PC-3 (cell line): ENCODE results near the gene SCGB1C2. TPM values are rescaled to one million over a fixed set of nuclear protein-coding genes. Genes with fewer than 3 reads are reported as not detected.

Experiments used
- ATAC-seq: fragments of 200-7000 bp; cut with Tn5 transposase; 2 replicates; pipeline ENCODE4 v1.9.1; 2020; ENCODE audit warnings: mild to moderate bottlenecking, moderate library complexity
- BruUV-seq: library from RNA; stranded (reverse); fragments of 400-500 nt; replicated peaks from 2 replicates; lab custom pipeline; 2021; lab: Mats Ljungman, UMichigan
- CTCF ChIA-PET: fragments of 300-600 bp; sonication (Branson Sonifier 250); formaldehyde crosslinking; loops from one replicate; lab custom pipeline; 2022; ENCODE audit warnings: antibody characterized with exemption; lab: Charles Lee
- POLR2A ChIA-PET: fragments of 300-600 bp; sonication (Branson Sonifier 250); formaldehyde crosslinking; loops from one replicate; lab custom pipeline; 2022; ENCODE audit warnings: antibody characterized with exemption; ENCODE audit not compliant: unreplicated experiment; lab: Charles Lee
- DNase-seq: peaks from one replicate; pipeline ENCODE4 v3.0.0-alpha.2; 2015
- H2AFZ ChIP-seq: fragments of 300-600 bp; sonication (generic); 2 replicates; pipeline ENCODE4 v1.6.0; 2016; ENCODE audit warnings: antibody characterized with exemption, low read length
- H3F3A ChIP-seq: fragments of 300-600 bp; sonication (generic); one replicate; pipeline ENCODE4 v1.6.0; 2017; ENCODE audit warnings: antibody characterized with exemption, low read length, control low read depth, mild to moderate bottlenecking; ENCODE audit not compliant: unreplicated experiment
- H3K27ac ChIP-seq: fragments of 300-600 bp; sonication (generic); 2 replicates; pipeline ENCODE4 v1.5.1; 2016; ENCODE audit warnings: mild to moderate bottlenecking, low read length
- H3K27me3 ChIP-seq: fragments of 300-600 bp; sonication (generic); 2 replicates; pipeline ENCODE4 v1.6.1; 2016; ENCODE audit warnings: low read length, mixed read lengths
- H3K36me3 ChIP-seq: fragments of 300-600 bp; sonication (generic); 2 replicates; pipeline ENCODE4 v1.6.1; 2016; ENCODE audit warnings: low read depth, mixed run types, low read length, mixed read lengths
- H3K4me1 ChIP-seq: fragments of 300-600 bp; sonication (generic); 2 replicates; pipeline ENCODE4 v1.5.1; 2016; ENCODE audit warnings: low read length; ENCODE audit not compliant: insufficient read depth
- H3K4me2 ChIP-seq: fragments of 300-600 bp; sonication (generic); 2 replicates; pipeline ENCODE4 v1.6.0; 2016; ENCODE audit warnings: low read length
- H3K4me3 ChIP-seq: fragments of 300-600 bp; sonication (generic); 2 replicates; pipeline ENCODE4 v1.5.1; 2016; ENCODE audit warnings: mild to moderate bottlenecking, low read length, mixed read lengths
- H3K79me2 ChIP-seq: fragments of 300-600 bp; sonication (generic); 2 replicates; pipeline ENCODE4 v1.6.1; 2017; ENCODE audit warnings: low read length, mixed read lengths
- H3K9ac ChIP-seq: fragments of 300-600 bp; sonication (generic); 2 replicates; pipeline ENCODE4 v1.6.0; 2016; ENCODE audit warnings: mild to moderate bottlenecking, low read length
- H3K9me2 ChIP-seq: fragments of 300-600 bp; sonication (generic); replicated peaks from 2 replicates; pipeline ENCODE4 v1.6.1; 2016; ENCODE audit warnings: mixed run types, low read length, mixed read lengths
- H3K9me3 ChIP-seq: fragments of 300-600 bp; sonication (generic); 2 replicates; pipeline ENCODE4 v1.6.1; 2016; ENCODE audit warnings: low read length, mixed read lengths
- H4K20me1 ChIP-seq: fragments of 300-600 bp; sonication (generic); 2 replicates; pipeline ENCODE4 v1.6.1; 2016; ENCODE audit warnings: low read length, mixed read lengths
- CTCF ChIP-seq: fragments of 300-600 bp; sonication (generic); conservative IDR thresholded peaks from 2 replicates; pipeline ENCODE4 v1.5.1; 2017; ENCODE audit warnings: antibody characterized with exemption, low read depth, mild to moderate bottlenecking, low read length
- EZH2 ChIP-seq: fragments of 300-600 bp; sonication (generic); IDR thresholded peaks from one replicate; pipeline ENCODE4 v1.6.1; 2017; ENCODE audit warnings: antibody characterized with exemption, mild to moderate bottlenecking, low read length; ENCODE audit not compliant: unreplicated experiment
- EZH2phosphoT487 ChIP-seq: fragments of 300-600 bp; sonication (generic); IDR thresholded peaks from 2 replicates; pipeline ENCODE4 v1.6.1; 2018; ENCODE audit warnings: mild to moderate bottlenecking, antibody characterized with exemption, low read length, borderline replicate concordance
- intact Hi-C: fragments of 100-400 bp; cut with micrococcal nuclease; formaldehyde crosslinking; loops from 2 replicates; pipeline ENCODE4 v1.9.0; 2023
- total RNA-seq: library from RNA; depleted of rRNA; stranded (reverse); fragments of >200 nt; gene quantifications from 2 replicates; pipeline ENCODE4 v1.2.3, GENCODE V29; 2014

SCGB1C2 gene
- total RNA-seq, 1 experiment from 2014 or later: not detected

GRCh38 chr17:144936-145670 is 7.7 kb downstream of the SCGB1C2 start:
- no peak for DNase-seq
- H3K27ac ChIP-seq: no peak overlapping the region
- H3K9ac ChIP-seq: no peak overlapping the region
- POLR2A ChIA-PET: no interaction called here
- TF ChIP-seq CTCF: no peak
- no peak for TF ChIP-seq EZH2
- TF ChIP-seq EZH2phosphoT487: no peak
- no peak overlapping the region for H2AFZ ChIP-seq
- H3K9me3 ChIP-seq: no peaks in the 10 kb centered on the region
- intact Hi-C loops: no loop called here
- H3K9me2 ChIP-seq: no peaks in the 10 kb centered on the region
- H3K4me2 ChIP-seq: no peak overlapping the region
- peaks cover 3% of the 10 kb centered on the region; the same call in 1 of the 2 replicates for H3K4me1 ChIP-seq
- no peaks in the 10 kb centered on the region for H3K36me3 ChIP-seq
- no peaks in the 10 kb centered on the region for H3K27me3 ChIP-seq
- H3K79me2 ChIP-seq: no peaks in the 10 kb centered on the region
- CTCF ChIA-PET: no interaction called here
- no TSS peak for BruUV-seq
- H3K4me3 ChIP-seq: no peak overlapping the region
- H3F3A ChIP-seq: no peaks in the 10 kb centered on the region
- H4K20me1 ChIP-seq: no peaks in the 10 kb centered on the region
- no peak for ATAC-seq

- POLR2A ChIA-PET: no interaction called here
- no peak for DNase-seq
- H3K9ac ChIP-seq: no peak overlapping the region
These were observed 8.5 kb downstream of the SCGB1C2 start for GRCh38 chr17:145671-146541.

More at GRCh38 chr17:145671-146541, 8.5 kb downstream of the SCGB1C2 start:
- Histone ChIP-seq H3K36me3 (no peaks in the 10 kb centered on the region), H3K4me3 (no peak overlapping the region), H3F3A (no peaks in the 10 kb centered on the region), H3K27me3 (no peaks in the 10 kb centered on the region), H3K9me2 (no peaks in the 10 kb centered on the region), H4K20me1 (no peaks in the 10 kb centered on the region), H3K79me2 (no peaks in the 10 kb centered on the region), H3K9me3 (no peaks in the 10 kb centered on the region), H2AFZ (no peak overlapping the region), H3K4me2 (no peak overlapping the region), H3K27ac (no peak overlapping the region), H3K4me1 (peaks cover 3% of the 10 kb centered on the region; the same call in 1 of the 2 replicates)
- intact Hi-C loops: no loop called here
- CTCF ChIA-PET: no interaction called here
- TF ChIP-seq EZH2 (no peak), EZH2phosphoT487 (no peak), CTCF (no peak)
- ATAC-seq: no peak
- BruUV-seq: no TSS peak
